Nephron progenitor cell (in vitro differentiated cells): ENCODE results near the gene CACNA2D2.
"Not testable (repeated sequence)": the region's sequence is repeated elsewhere in the genome, so short reads cannot be mapped to it uniquely, and the experiment has no call there.

Experiments used
- DNase-seq: peaks from one replicate; pipeline ENCODE4 v3.0.0; 2021
- H3K27ac Mint-ChIP-seq: 2 replicates; pipeline ENCODE4 v1.8.0; 2021; ENCODE audit warnings: mild to moderate bottlenecking, moderate library complexity, mixed read lengths
- H3K27me3 Mint-ChIP-seq: 2 replicates; pipeline ENCODE4 v1.8.0; 2021; ENCODE audit warnings: mild to moderate bottlenecking, low read depth, mixed read lengths; ENCODE audit not compliant: poor library complexity
- H3K36me3 Mint-ChIP-seq: 2 replicates; pipeline ENCODE4 v1.8.0; 2021; ENCODE audit warnings: low read depth, mixed read lengths
- H3K4me1 Mint-ChIP-seq: 2 replicates; pipeline ENCODE4 v1.8.0; 2021; ENCODE audit warnings: mixed read lengths
- H3K4me3 Mint-ChIP-seq: 2 replicates; pipeline ENCODE4 v1.8.0; 2021; ENCODE audit warnings: mild to moderate bottlenecking, moderate library complexity, mixed read lengths
- H3K9me3 Mint-ChIP-seq: 2 replicates; pipeline ENCODE4 v1.8.0; 2021; ENCODE audit warnings: mild to moderate bottlenecking, moderate library complexity, mixed read lengths
- CTCF ChIP-seq: fragments of 200-600 bp; sonication (generic); IDR thresholded peaks from 2 replicates; pipeline ENCODE4 v1.5.0; 2021; ENCODE audit warnings: antibody characterized with exemption

Gene CACNA2D2

DNA sequence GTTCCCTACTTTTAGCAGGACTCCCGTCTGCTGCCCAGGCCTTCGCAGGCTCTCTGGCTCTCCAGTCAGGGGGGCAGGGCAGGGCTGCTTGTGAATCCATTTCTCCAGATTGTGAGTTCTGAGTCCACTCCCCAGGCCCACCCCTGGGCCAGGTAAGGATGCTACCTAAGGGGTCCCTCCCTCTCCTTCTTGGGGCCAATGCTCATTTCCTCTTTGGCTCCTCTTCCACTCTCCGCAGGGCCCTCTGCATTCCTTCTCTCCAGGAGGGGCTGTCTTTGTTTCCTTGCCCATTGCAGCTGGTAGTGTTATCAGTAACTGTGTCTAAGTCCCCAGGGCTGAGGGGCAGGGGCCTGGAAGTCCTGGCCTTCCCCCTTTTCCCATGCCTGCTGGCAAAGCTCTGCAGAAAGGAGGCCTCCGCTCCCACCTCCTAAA, 13.0 kb upstream of the CACNA2D2 start:
- Mint-ChIP-seq H3K36me3 (no peaks in the 10 kb centered on the region), H3K27ac (peak overlapping the region; percentile 66), H3K27me3 (peaks cover 30% of the 10 kb centered on the region), H3K4me3 (peak overlapping the region; percentile 76), H3K4me1 (peaks cover 88% of the 10 kb centered on the region), H3K9me3 (no peaks in the 10 kb centered on the region)
- no peak for DNase-seq
- TF ChIP-seq CTCF: no peak

GRCh38 chr3:50515565-50516439, 12.4 kb upstream of the CACNA2D2 start:
- Mint-ChIP-seq H3K27me3 (peaks cover 25% of the 10 kb centered on the region), H3K4me1 (peaks cover 82% of the 10 kb centered on the region), H3K36me3 (no peaks in the 10 kb centered on the region), H3K27ac (peak overlapping the region; percentile 66), H3K4me3 (peak overlapping the region; percentile 76), H3K9me3 (no peaks in the 10 kb centered on the region)
- TF ChIP-seq CTCF: no peak
- peak; percentile 74 for DNase-seq

DNA sequence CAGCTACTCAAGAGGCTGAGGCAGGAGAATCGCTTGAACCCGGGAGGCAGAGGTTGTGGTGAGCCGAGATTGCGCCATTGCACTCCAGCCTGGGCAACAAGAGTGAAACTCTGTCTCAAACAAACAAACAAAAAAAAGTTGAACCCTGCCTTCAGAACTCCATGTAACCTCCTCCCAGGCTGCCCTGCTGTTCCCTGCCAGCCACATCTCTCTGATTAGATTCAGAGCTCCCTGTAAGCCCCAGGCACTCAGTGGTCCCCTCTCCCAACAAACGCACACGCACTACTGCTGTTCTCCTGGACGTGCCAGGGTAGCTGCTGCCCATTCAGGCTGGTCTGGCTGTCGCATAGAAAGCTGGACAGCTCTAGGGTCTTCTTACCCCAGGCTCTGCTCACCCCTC, 9.5 kb upstream of the CACNA2D2 start:
- Mint-ChIP-seq H3K4me1 (peaks cover 58% of the 10 kb centered on the region), H3K27me3 (peaks cover 37% of the 10 kb centered on the region)
- H3K4me3 Mint-ChIP-seq, DNase-seq, H3K27ac Mint-ChIP-seq, H3K36me3 Mint-ChIP-seq, H3K9me3 Mint-ChIP-seq: not testable (repeated sequence)

- no peak for TF ChIP-seq CTCF
- no peaks in the 10 kb centered on the region for H3K9me3 Mint-ChIP-seq
- no peaks in the 10 kb centered on the region for H3K36me3 Mint-ChIP-seq
- no peak for DNase-seq
- H3K4me1 Mint-ChIP-seq: peaks cover 50% of the 10 kb centered on the region
- no peak overlapping the region for H3K4me3 Mint-ChIP-seq
- H3K27ac Mint-ChIP-seq: no peak overlapping the region
- peaks cover 37% of the 10 kb centered on the region for H3K27me3 Mint-ChIP-seq
These were observed 8.7 kb upstream of the CACNA2D2 start for GRCh38 chr3:50512131-50512530.

GRCh38 chr3:50510325-50510724, 6.9 kb upstream of the CACNA2D2 start:
- Mint-ChIP-seq H3K9me3 (no peaks in the 10 kb centered on the region), H3K4me3 (no peak overlapping the region), H3K4me1 (peaks cover 32% of the 10 kb centered on the region), H3K36me3 (no peaks in the 10 kb centered on the region), H3K27me3 (peaks cover 51% of the 10 kb centered on the region), H3K27ac (no peak overlapping the region)
- DNase-seq: no peak
- TF ChIP-seq CTCF: no peak

DNA sequence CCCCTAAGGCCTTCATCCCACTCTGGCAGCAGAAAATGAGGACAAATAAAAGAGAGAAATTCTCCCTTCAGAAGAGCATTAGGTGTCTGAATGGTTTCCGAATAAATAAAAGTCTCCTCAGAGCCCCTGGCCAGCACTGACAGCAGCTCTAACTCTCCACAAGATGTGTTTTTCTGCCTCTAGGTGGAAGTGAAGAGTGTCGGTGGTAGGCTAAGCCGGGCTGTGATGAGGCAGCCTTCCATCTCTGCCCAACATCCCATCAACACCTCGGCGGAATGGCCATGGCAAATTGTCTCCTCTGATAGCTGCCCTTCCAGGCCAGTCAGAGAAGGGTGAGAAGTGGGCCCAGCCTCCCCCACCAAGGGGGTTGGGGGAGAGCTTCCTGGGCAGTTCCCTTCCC, 6.3 kb upstream of the CACNA2D2 start:
- Mint-ChIP-seq H3K4me1 (peaks cover 26% of the 10 kb centered on the region), H3K27ac (no peak overlapping the region), H3K4me3 (no peak overlapping the region), H3K27me3 (peaks cover 57% of the 10 kb centered on the region), H3K9me3 (no peaks in the 10 kb centered on the region), H3K36me3 (no peaks in the 10 kb centered on the region)
- no peak for DNase-seq
- no peak for TF ChIP-seq CTCF
